HepG2 (cell line): ENCODE measurements around the gene AKR7A3. TPM values are rescaled to one million over a fixed set of nuclear protein-coding genes. Genes with fewer than 3 reads are reported as not detected.

ENCODE experiments used
- ATAC-seq: fragments of 200-7000 bp; cut with Tn5 transposase; 3 replicates; pipeline ENCODE4 v1.9.1; 2020; ENCODE audit warnings: mild to moderate bottlenecking, moderate library complexity
- BruUV-seq: library from RNA; stranded (reverse); fragments of 400-500 nt; replicated peaks from 2 replicates; lab custom pipeline; 2021; lab: Mats Ljungman, UMichigan
- CTCF ChIA-PET: fragments of 300-600 bp; formaldehyde crosslinking; extraction: SDS; loops from one replicate; lab custom pipeline; 2021; ENCODE audit warnings: low total read pairs, inconsistent platforms, low intra/inter-chr PET ratio; lab: Yijun Ruan, JAX
- POLR2A ChIA-PET: fragments of 350-600 bp; sonication (Branson Sonifier 250); formaldehyde crosslinking; loops from one replicate; lab custom pipeline; 2020; ENCODE audit warnings: antibody characterized with exemption, inconsistent platforms; lab: Yijun Ruan, JAX
- DNase-seq: peaks from one replicate; pipeline ENCODE4 v3.0.0-alpha.2; 2015; ENCODE audit warnings: low spot score
- FAIRE-seq: peaks from 3 replicates; lab custom pipeline; 2011; peaks lifted over from hg19 to GRCh38; lab: Jason Lieb, UNC
- H2AFZ ChIP-seq: one replicate; pipeline ENCODE4 v1.6.1; 2011; ENCODE audit warnings: low read length, inconsistent platforms
- H3K27ac ChIP-seq: fragments of 300-600 bp; 3 replicates; pipeline ENCODE4 v1.8.0; 2011; ENCODE audit warnings: mixed run types, mild to moderate bottlenecking, mixed read lengths, low read length, inconsistent platforms; ENCODE audit not compliant: insufficient read depth; ENCODE audit errors: extremely low read length
- H3K27me3 ChIP-seq, 2 experiments: fragments of 200-600 bp in 1 of 2; 2 replicates in 1 of 2; 3 replicates in 1 of 2; pipeline versions ENCODE4 v1.6.0 to v1.8.0; 2011; ENCODE audit warnings: low read length in 2 of 2, mild to moderate bottlenecking in 2 of 2, moderate library complexity in 2 of 2, inconsistent platforms in 1 of 2; ENCODE audit not compliant: insufficient read depth in 2 of 2, control insufficient read depth in 1 of 2
- H3K36me3 ChIP-seq, 2 experiments: fragments of 200-600 bp in 1 of 2; replicated peaks in 1 of 2; 2 replicates in 1 of 2; 3 replicates in 1 of 2; pipeline versions ENCODE4 v1.5.1 to v1.8.0; 2011; ENCODE audit warnings: low read length in 2 of 2, inconsistent platforms in 1 of 2; ENCODE audit not compliant: insufficient read depth in 2 of 2, control insufficient read depth in 1 of 2
- H3K4me1 ChIP-seq: 2 replicates; pipeline ENCODE4 v1.5.1; 2012; ENCODE audit warnings: low read length, inconsistent platforms; ENCODE audit not compliant: insufficient read depth
- H3K4me2 ChIP-seq: 2 replicates; pipeline ENCODE4 v1.6.0; 2011; ENCODE audit warnings: low read depth, low read length, inconsistent platforms
- H3K4me3 ChIP-seq, 3 experiments: fragments of 200-600 bp in 1 of 3; sonication (generic), shearing (Covaris generic) in 1 of 3; replicated peaks in 1 of 3; 2 replicates each; pipeline ENCODE4 v1.5.1; 2011 to 2016; ENCODE audit warnings: low read length in 3 of 3, inconsistent platforms in 2 of 3, low read depth in 2 of 3, mild to moderate bottlenecking in 2 of 3, control low read depth in 1 of 3, mixed read lengths in 1 of 3; ENCODE audit not compliant: insufficient read depth in 1 of 3
- H3K79me2 ChIP-seq: one replicate; pipeline ENCODE4 v1.6.1; 2011; ENCODE audit warnings: low read length, inconsistent platforms; ENCODE audit not compliant: insufficient read depth
- H3K9ac ChIP-seq: 2 replicates; pipeline ENCODE4 v1.6.0; 2011; ENCODE audit warnings: mild to moderate bottlenecking, low read depth, low read length, inconsistent platforms; ENCODE audit not compliant: insufficient read depth
- H3K9me3 ChIP-seq: 2 replicates; pipeline ENCODE4 v1.5.1; 2012; ENCODE audit warnings: mild to moderate bottlenecking, low read length
- H4K20me1 ChIP-seq: 2 replicates; pipeline ENCODE4 v1.6.0; 2011; ENCODE audit warnings: inconsistent platforms, mild to moderate bottlenecking, low read length, moderate library complexity; ENCODE audit not compliant: insufficient read depth
- DRAP1 ChIP-seq: IDR thresholded peaks from 2 replicates; pipeline ENCODE4 v1.6.1; 2016; ENCODE audit warnings: missing genetic modification reagents, missing compliant biosample characterization
- POLR2A ChIP-seq, 2 experiments: IDR thresholded peaks; 2 replicates each; pipeline ENCODE4 v1.6.1; 2011; ENCODE audit warnings: low read depth in 2 of 2, low read length in 2 of 2, mild to moderate bottlenecking in 1 of 2, moderate library complexity in 1 of 2; ENCODE audit not compliant: insufficient read depth in 1 of 2
- TBX3 ChIP-seq: fragments of 450-650 bp; IDR thresholded peaks from 2 replicates; pipeline ENCODE4 v1.6.1; 2017; ENCODE audit warnings: antibody characterized with exemption, mild to moderate bottlenecking, inconsistent platforms, borderline replicate concordance
- THAP8 ChIP-seq: sonication (generic); formaldehyde crosslinking; IDR thresholded peaks from 2 replicates; pipeline ENCODE4 v1.5.1; 2020; ENCODE audit warnings: missing genetic modification reagents, mild to moderate bottlenecking, borderline replicate concordance
- ZEB1 ChIP-seq: IDR thresholded peaks from 2 replicates; pipeline ENCODE4 v1.6.1; 2012; ENCODE audit warnings: mild to moderate bottlenecking, low read depth, inconsistent platforms; ENCODE audit not compliant: insufficient replicate concordance
- ZNF616 ChIP-seq: sonication (generic); formaldehyde crosslinking; IDR thresholded peaks from 2 replicates; pipeline ENCODE4 v1.5.0; 2020; ENCODE audit warnings: low read depth, mild to moderate bottlenecking, missing genetic modification reagents
- WGBS: methylation state at CpG from one replicate; pipeline ENCODE4 v1.1.6; 2017; ENCODE audit warnings: low lambda C conversion rate; 5-methylcytosine and 5-hydroxymethylcytosine counted together
- in situ Hi-C: cut with HindIII; loops from 2 replicates; pipeline ENCODE4 v1.10.0; 2017; ENCODE audit warnings: low pct_unique_long_range_greater_than_20kb; ENCODE audit not compliant: extremely low pct_ligation_motif_present
- intact Hi-C: fragments of 100-400 bp; cut with micrococcal nuclease; formaldehyde crosslinking; loops from one replicate; pipeline ENCODE4 v1.10.0; 2022; ENCODE audit not compliant: unreplicated experiment
- polyA plus RNA-seq, 8 experiments: library from polyadenylated mRNA; depleted of rRNA in 3 of 8; stranded (reverse) in 7 of 8; unstranded in 1 of 8; fragments of >200 nt; fragmentation: Illumina TruSeq in 4 of 8; extraction: Trizol in 4 of 8; gene quantifications; 2 replicates each; pipeline versions ENCODE4 v1.2.1 to v1.2.3, GENCODE V29; 2011 to 2016; ENCODE audit warnings: low read depth in 4 of 8, missing spikeins in 1 of 8, mixed read lengths in 1 of 8; ENCODE audit not compliant: insufficient read depth in 1 of 8
- total RNA-seq, 5 experiments: library from RNA; depleted of rRNA; stranded (reverse); fragments of >200 nt; fragmentation: Illumina TruSeq; extraction: Trizol; gene quantifications; 2 replicates each; pipeline ENCODE4 v1.2.3, GENCODE V29; 2016; ENCODE audit warnings: low read depth in 1 of 5

The AKR7A3 gene
- total and polyA plus RNA-seq, 2 of the 13 experiments (the other 11 are each of a cell fraction or from before 2014, with no cell fraction given) = 0.58 to 1.00 TPM

GRCh38 chr1:19313961-19314882 is 25.7 kb upstream of the AKR7A3 start:
- intact Hi-C loops = no loop called here
- CTCF ChIA-PET = no interaction called here

More at GRCh38 chr1:19313961-19314882, 25.7 kb upstream of the AKR7A3 start:
- in situ Hi-C loops = no loop called here
- FAIRE-seq (no peak), DNase-seq (no peak)
- Histone ChIP-seq H3K79me2 (peaks cover 27% of the 10 kb centered on the region), H3K4me3 (no peak overlapping the region), H3K9ac (no peak overlapping the region), H4K20me1 (no peaks in the 10 kb centered on the region), H3K27me3 (no peaks in the 10 kb centered on the region; a peak in 1 of 5 replicates), H3K36me3 (peaks cover 3 to 18% of the 10 kb centered on the region in 2 experiments; a peak in 3 of 5 replicates), H3K9me3 (no peaks in the 10 kb centered on the region), H2AFZ (no peak overlapping the region), H3K4me1 (peaks cover 55% of the 10 kb centered on the region), H3K27ac (no peak overlapping the region)
- BruUV-seq = no TSS peak
- TF ChIP-seq POLR2A (IDR thresholded peaks at IDR 0.05; ENCODE audit: insufficient read depth in 1 of 2, low read depth in 2 of 2, low read length in 2 of 2) (peak in 1 of 2 experiments; percentile 30; a peak in 1 of 4 replicates), ZNF616 (CRISPR knock-in tag) (no peak), TBX3 (no peak), DRAP1 (no peak), ZEB1 (peak; percentile 17), THAP8 (CRISPR knock-in tag) (no peak)
- TF ChIP-seq, all 625 proteins: peak for 2
- POLR2A ChIA-PET = interaction anchor here (1.0 to 4.7 kb wide), 2 partner anchors 17 to 63 kb away, joined by 3 to 21 read pairs; partner anchors contain the start of genes EMC1 and MRTO4
- H3K4me2 ChIP-seq = peak overlapping the region; percentile 98; the same call in 1 of the 2 replicates
- WGBS = 94% methylated on average over 7 of the region's 10 CpGs
- ATAC-seq = no peak
